Mesothelial cell of epicardium (in vitro differentiated cells): ENCODE measurements around the gene TPST1. TPM values are rescaled to one million over a fixed set of nuclear protein-coding genes. Genes with fewer than 3 reads are reported as not detected.
"Not testable (repeated sequence)": the region's sequence is repeated elsewhere in the genome, so short reads cannot be mapped to it uniquely, and the experiment has no call there.

Experiments used
- DNase-seq, 2 experiments: peaks; one replicate each; pipeline ENCODE4 v3.0.0; 2021; ENCODE audit warnings: low spot score in 2 of 2; ENCODE audit not compliant: unreplicated experiment in 2 of 2
- H3K27ac Mint-ChIP-seq: 2 replicates; pipeline ENCODE4 v1.8.0; 2021; ENCODE audit warnings: mixed read lengths
- H3K27me3 Mint-ChIP-seq: 2 replicates; pipeline ENCODE4 v1.8.0; 2021; ENCODE audit warnings: low read depth, mixed read lengths
- H3K36me3 Mint-ChIP-seq: 2 replicates; pipeline ENCODE4 v1.8.0; 2021; ENCODE audit warnings: mixed read lengths
- H3K4me1 Mint-ChIP-seq: 2 replicates; pipeline ENCODE4 v1.8.0; 2021; ENCODE audit warnings: mixed read lengths
- H3K4me3 Mint-ChIP-seq: 2 replicates; pipeline ENCODE4 v1.8.0; 2021; ENCODE audit warnings: mild to moderate bottlenecking, moderate library complexity, mixed read lengths
- H3K9me3 Mint-ChIP-seq: 2 replicates; pipeline ENCODE4 v1.8.0; 2021; ENCODE audit warnings: mixed read lengths
- CTCF ChIP-seq: fragments of 200-600 bp; sonication (generic); IDR thresholded peaks from one replicate; pipeline ENCODE4 v1.5.0; 2021; ENCODE audit warnings: antibody characterized with exemption; ENCODE audit not compliant: unreplicated experiment
- total RNA-seq: library from RNA; stranded (reverse); gene quantifications from 3 replicates; pipeline ENCODE4 v1.2.1, GENCODE V29; 2021

TPST1 gene
- total RNA-seq, 1 donor from 2014 or later, result 37.7 TPM

- no peak for DNase-seq
- Mint-ChIP-seq H3K4me3 (no peak overlapping the region), H3K27ac (no peak overlapping the region), H3K27me3 (no peaks in the 10 kb centered on the region), H3K36me3 (peaks cover 35% of the 10 kb centered on the region), H3K9me3 (peaks cover 4% of the 10 kb centered on the region), H3K4me1 (no peaks in the 10 kb centered on the region)
- no peak for TF ChIP-seq CTCF
These were observed 171.3 kb downstream of the TPST1 start for GRCh38 chr7:66376264-66376945.

- no peak overlapping the region for H3K27ac Mint-ChIP-seq
- peaks cover 4% of the 10 kb centered on the region for H3K9me3 Mint-ChIP-seq
- H3K27me3 Mint-ChIP-seq, result no peaks in the 10 kb centered on the region
- TF ChIP-seq CTCF, result no peak
- no peak for DNase-seq
- H3K36me3 Mint-ChIP-seq, result peaks cover 36% of the 10 kb centered on the region
- no peaks in the 10 kb centered on the region for H3K4me1 Mint-ChIP-seq
- H3K4me3 Mint-ChIP-seq, result no peak overlapping the region
These were observed 171.9 kb downstream of the TPST1 start for GRCh38 chr7:66377045-66377444.

GRCh38 chr7:66377714-66378113 lies 172.6 kb downstream of the TPST1 start:
- Mint-ChIP-seq H3K4me3 (no peak overlapping the region), H3K27me3 (no peaks in the 10 kb centered on the region)
- no peak for TF ChIP-seq CTCF

GRCh38 chr7:66379542-66380160 lies 174.5 kb downstream of the TPST1 start:
- Mint-ChIP-seq H3K27me3 (no peaks in the 10 kb centered on the region), H3K9me3 (peaks cover 4% of the 10 kb centered on the region), H3K27ac (no peak overlapping the region), H3K4me1 (no peaks in the 10 kb centered on the region), H3K4me3 (no peak overlapping the region), H3K36me3 (peaks cover 40% of the 10 kb centered on the region)
- DNase-seq, result no peak
- TF ChIP-seq CTCF, result no peak

More at GRCh38 chr7:66377714-66378113, 172.6 kb downstream of the TPST1 start:
- Mint-ChIP-seq H3K4me1 (no peaks in the 10 kb centered on the region), H3K9me3 (peaks cover 4% of the 10 kb centered on the region), H3K36me3 (peaks cover 40% of the 10 kb centered on the region), H3K27ac (no peak overlapping the region)
- DNase-seq, result no peak

GRCh38 chr7:66380272-66380888 lies 175.2 kb downstream of the TPST1 start:
- H3K36me3 Mint-ChIP-seq, result peaks cover 40% of the 10 kb centered on the region

GRCh38 chr7:66382182-66382923 lies 177.2 kb downstream of the TPST1 start:
- H3K27me3 Mint-ChIP-seq, DNase-seq, H3K4me1 Mint-ChIP-seq, H3K27ac Mint-ChIP-seq, H3K4me3 Mint-ChIP-seq, H3K9me3 Mint-ChIP-seq: not testable (repeated sequence)
- peaks cover 34% of the 10 kb centered on the region for H3K36me3 Mint-ChIP-seq

More at GRCh38 chr7:66380272-66380888, 175.2 kb downstream of the TPST1 start:
- Mint-ChIP-seq H3K4me1 (no peaks in the 10 kb centered on the region), H3K27me3 (no peaks in the 10 kb centered on the region), H3K4me3 (no peak overlapping the region), H3K9me3 (peaks cover 4% of the 10 kb centered on the region), H3K27ac (no peak overlapping the region)
- no peak for DNase-seq
- TF ChIP-seq CTCF, result no peak

GRCh38 chr7:66385191-66385905 lies 180.2 kb downstream of the TPST1 start:
- peaks cover 16% of the 10 kb centered on the region for H3K36me3 Mint-ChIP-seq
- not testable (repeated sequence) for H3K4me3 Mint-ChIP-seq, H3K4me1 Mint-ChIP-seq, H3K27me3 Mint-ChIP-seq, H3K9me3 Mint-ChIP-seq, H3K27ac Mint-ChIP-seq, DNase-seq

- H3K27me3 Mint-ChIP-seq, H3K4me3 Mint-ChIP-seq, H3K27ac Mint-ChIP-seq, H3K4me1 Mint-ChIP-seq, DNase-seq, H3K9me3 Mint-ChIP-seq: not testable (repeated sequence)
- peaks cover 17% of the 10 kb centered on the region for H3K36me3 Mint-ChIP-seq
These were observed 190.0 kb downstream of the TPST1 start for GRCh38 chr7:66395128-66395571.
